ENCODE measurements around the gene CFAP69.

- no peak for TF ChIP-seq CTCF (conservative IDR thresholded peaks at IDR 0.05)
- no peak for TF ChIP-seq EZH2 (IDR thresholded peaks at IDR 0.05; ENCODE audit: low read depth)
These were observed 100.0 kb downstream of the CFAP69 start for GRCh38 chr7:90345016-90345415.

All from PC-9 (cell line).